ENCODE results near the gene PLA2G5.
A peak's percentile ranks its signal among the peaks of the same experiment; 100 is the strongest.
"Not testable (repeated sequence)": the region's sequence is repeated elsewhere in the genome, so short reads cannot be mapped to it uniquely, and the experiment has no call there.

The PLA2G5 gene

GRCh38 chr1:20069874-20070273 is at the start of gene PLA2G5:
Gene PLA2G5 (plus strand): TSS chr1:20070194. CDS start chr1:20084831, 14,637 bp downstream.
- DNase-seq, result no peak

GRCh38 chr1:20028125-20028524 is 41.9 kb upstream of the PLA2G5 start:
- DNase-seq, result no peak

- no peak for DNase-seq
Measured at GRCh38 chr1:20028726-20029125, 41.3 kb upstream of the PLA2G5 start.

- no peak for DNase-seq
Measured at GRCh38 chr1:20029178-20029912, 40.6 kb upstream of the PLA2G5 start.

GRCh38 chr1:20030436-20031151 is 39.4 kb upstream of the PLA2G5 start:
- DNase-seq, result not testable (repeated sequence)

- no peak for DNase-seq
Measured at GRCh38 chr1:20031161-20031560, 38.8 kb upstream of the PLA2G5 start.

- no peak for DNase-seq
Measured at GRCh38 chr1:20031836-20032235, 38.2 kb upstream of the PLA2G5 start.

- no peak for DNase-seq
Measured at GRCh38 chr1:20032425-20032824, 37.6 kb upstream of the PLA2G5 start.

- no peak for DNase-seq
Measured at GRCh38 chr1:20033420-20033819, 36.6 kb upstream of the PLA2G5 start.

GRCh38 chr1:20035114-20035513 is 34.9 kb upstream of the PLA2G5 start:
- no peak for DNase-seq

- no peak for DNase-seq
Measured at GRCh38 chr1:20037877-20038276, 32.1 kb upstream of the PLA2G5 start.

GRCh38 chr1:20047096-20047495 is 22.9 kb upstream of the PLA2G5 start:
- DNase-seq, result no peak

- no peak for DNase-seq
Measured at GRCh38 chr1:20048563-20048962, 21.4 kb upstream of the PLA2G5 start.

- DNase-seq, result not testable (repeated sequence)
Measured at GRCh38 chr1:20049056-20049798, 20.8 kb upstream of the PLA2G5 start.

GRCh38 chr1:20051218-20051829 is 18.7 kb upstream of the PLA2G5 start:
- no peak for DNase-seq

GRCh38 chr1:20052386-20052785 is 17.6 kb upstream of the PLA2G5 start:
- DNase-seq, result no peak

GRCh38 chr1:20057886-20058420 is 12.0 kb upstream of the PLA2G5 start:
- DNase-seq, result no peak

- DNase-seq, result peak; percentile 51
Measured at GRCh38 chr1:20058531-20058930, 11.5 kb upstream of the PLA2G5 start.

- DNase-seq, result no peak
Measured at GRCh38 chr1:20059847-20060246, 10.1 kb upstream of the PLA2G5 start.

GRCh38 chr1:20060791-20061190 is 9.2 kb upstream of the PLA2G5 start:
- not testable (repeated sequence) for DNase-seq

GRCh38 chr1:20061866-20062265 is 8.1 kb upstream of the PLA2G5 start:
- DNase-seq, result no peak

GRCh38 chr1:20063861-20064292 is 6.1 kb upstream of the PLA2G5 start:
- DNase-seq, result no peak

- no peak for DNase-seq
Measured at GRCh38 chr1:20068722-20069121, 1.3 kb upstream of the PLA2G5 start.
